ENCODE measurements around the gene FLYWCH1. TPM values are rescaled to one million over a fixed set of nuclear protein-coding genes. Genes with fewer than 3 reads are reported as not detected.

FLYWCH1 gene
- total and polyA plus RNA-seq, 9 of the 15 experiments (the other 6 are each of a cell fraction or from before 2014, with no cell fraction given): 0.18 to 33.6 (median 11.3) TPM

DNA sequence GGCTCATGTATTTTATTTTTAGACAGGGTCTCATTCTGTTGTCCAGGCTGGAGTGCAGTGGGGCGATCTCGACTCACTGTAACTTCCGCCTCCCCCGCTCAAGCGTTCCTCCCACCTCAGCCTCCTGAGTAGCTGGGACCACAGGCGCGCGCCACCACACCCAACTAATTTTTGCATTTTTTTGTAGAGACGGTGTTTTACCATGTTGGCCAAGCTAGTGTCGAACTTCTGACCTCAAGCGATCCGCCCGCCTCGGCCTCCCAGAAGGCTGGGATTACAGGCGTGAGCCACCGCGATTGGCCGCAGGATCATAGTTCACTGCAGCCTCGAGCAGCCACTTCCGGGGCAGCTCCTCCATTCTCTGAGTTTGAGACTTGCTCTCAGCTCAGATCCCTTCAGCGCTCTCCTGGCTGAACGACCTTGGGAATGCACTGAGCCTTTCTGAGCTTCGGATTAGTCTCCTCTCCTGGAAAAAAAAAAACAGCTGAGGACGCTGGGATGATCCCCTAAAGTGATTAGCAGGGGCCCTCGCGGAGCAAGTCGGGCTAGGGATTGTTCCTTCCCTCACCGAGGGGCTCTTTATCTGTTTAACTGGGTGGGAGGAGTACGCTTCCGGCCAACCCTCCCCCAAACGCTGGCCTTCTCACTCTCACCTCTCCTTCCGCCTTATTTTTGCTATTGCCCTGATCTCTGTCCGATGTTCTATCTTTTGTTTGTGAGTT is 69.6 kb downstream of the FLYWCH1 start (continued):
- TF ChIP-seq JUN (IDR thresholded peaks at IDR 0.05; ENCODE audit: borderline replicate concordance, low read depth, low read length) (no peak), JUN (CRISPR knock-in tag; IDR thresholded peaks at IDR 0.05; ENCODE audit: borderline replicate concordance) (peak; percentile 50; the same call in 1 of the 2 replicates), FOSL1 (tag; conservative IDR thresholded peaks at IDR 0.05) (0 out of 2 replicates have a peak, but pooled peaks have one; percentile 13), EGR1 (conservative IDR thresholded peaks at IDR 0.05) (peak; percentile 79), ZNF584 (CRISPR knock-in tag; IDR thresholded peaks at IDR 0.05; ENCODE audit: low read depth) (peak; percentile 62; the same call in 1 of the 2 replicates), TBP (optimal IDR thresholded peaks at IDR 0.05; ENCODE audit: low read depth, low read length) (peak; percentile 9), ELF1 (tag; IDR thresholded peaks at IDR 0.05) (peak; percentile 71), ESRRA (IDR thresholded peaks at IDR 0.05; ENCODE audit: borderline replicate concordance, low read depth) (peak; percentile 43; the same call in 1 of the 2 replicates), TARDBP (IDR thresholded peaks at IDR 0.05) (no peak), EZH2 (IDR thresholded peaks at IDR 0.05; ENCODE audit: borderline replicate concordance, low read depth, low read length) (no peak), SP1 (CRISPR knock-in tag; IDR thresholded peaks at IDR 0.05) (peak; percentile 7), SIRT6 (IDR thresholded peaks at IDR 0.05; ENCODE audit: low read depth, low read length) (no peak), ARNT (IDR thresholded peaks at IDR 0.05) (peak in 1 of 2 experiments; percentile 60; a peak in 2 of 4 replicates), SRSF9 (IDR thresholded peaks at IDR 0.05; ENCODE audit: borderline replicate concordance, low read depth, low read length) (no peak), BMI1 (IDR thresholded peaks at IDR 0.05; ENCODE audit: low read length) (no peak), HLTF (IDR thresholded peaks at IDR 0.05) (peak; percentile 53), YY1 (IDR thresholded peaks at IDR 0.05; ENCODE audit: borderline replicate concordance in 1 of 3, control insufficient read depth in 1 of 3, extremely low read depth in 1 of 3, insufficient read depth in 3 of 3, insufficient read length in 1 of 3, insufficient replicate concordance in 2 of 3, low read depth in 1 of 3, low read length in 2 of 3) (peak in 1 of 3 experiments; percentile 61), ZNF263 (CRISPR knock-in tag; IDR thresholded peaks at IDR 0.05; ENCODE audit: borderline replicate concordance) (peak; percentile 11; the same call in 1 of the 2 replicates), JUND (IDR thresholded peaks at IDR 0.05; ENCODE audit: borderline replicate concordance, low read depth, low read length) (no peak), JUND (tag; IDR thresholded peaks at IDR 0.05; ENCODE audit: borderline replicate concordance, low read depth, low read length) (peak; percentile 54; the same call in 1 of the 3 replicates)
- TF ChIP-seq, protein P1, sequence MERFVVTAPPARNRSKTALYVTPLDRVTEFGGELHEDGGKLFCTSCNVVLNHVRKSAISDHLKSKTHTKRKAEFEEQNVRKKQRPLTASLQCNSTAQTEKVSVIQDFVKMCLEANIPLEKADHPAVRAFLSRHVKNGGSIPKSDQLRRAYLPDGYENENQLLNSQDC (CRISPR knock-in tag; IDR thresholded peaks at IDR 0.05): no peak
- TF ChIP-seq, protein P2, sequence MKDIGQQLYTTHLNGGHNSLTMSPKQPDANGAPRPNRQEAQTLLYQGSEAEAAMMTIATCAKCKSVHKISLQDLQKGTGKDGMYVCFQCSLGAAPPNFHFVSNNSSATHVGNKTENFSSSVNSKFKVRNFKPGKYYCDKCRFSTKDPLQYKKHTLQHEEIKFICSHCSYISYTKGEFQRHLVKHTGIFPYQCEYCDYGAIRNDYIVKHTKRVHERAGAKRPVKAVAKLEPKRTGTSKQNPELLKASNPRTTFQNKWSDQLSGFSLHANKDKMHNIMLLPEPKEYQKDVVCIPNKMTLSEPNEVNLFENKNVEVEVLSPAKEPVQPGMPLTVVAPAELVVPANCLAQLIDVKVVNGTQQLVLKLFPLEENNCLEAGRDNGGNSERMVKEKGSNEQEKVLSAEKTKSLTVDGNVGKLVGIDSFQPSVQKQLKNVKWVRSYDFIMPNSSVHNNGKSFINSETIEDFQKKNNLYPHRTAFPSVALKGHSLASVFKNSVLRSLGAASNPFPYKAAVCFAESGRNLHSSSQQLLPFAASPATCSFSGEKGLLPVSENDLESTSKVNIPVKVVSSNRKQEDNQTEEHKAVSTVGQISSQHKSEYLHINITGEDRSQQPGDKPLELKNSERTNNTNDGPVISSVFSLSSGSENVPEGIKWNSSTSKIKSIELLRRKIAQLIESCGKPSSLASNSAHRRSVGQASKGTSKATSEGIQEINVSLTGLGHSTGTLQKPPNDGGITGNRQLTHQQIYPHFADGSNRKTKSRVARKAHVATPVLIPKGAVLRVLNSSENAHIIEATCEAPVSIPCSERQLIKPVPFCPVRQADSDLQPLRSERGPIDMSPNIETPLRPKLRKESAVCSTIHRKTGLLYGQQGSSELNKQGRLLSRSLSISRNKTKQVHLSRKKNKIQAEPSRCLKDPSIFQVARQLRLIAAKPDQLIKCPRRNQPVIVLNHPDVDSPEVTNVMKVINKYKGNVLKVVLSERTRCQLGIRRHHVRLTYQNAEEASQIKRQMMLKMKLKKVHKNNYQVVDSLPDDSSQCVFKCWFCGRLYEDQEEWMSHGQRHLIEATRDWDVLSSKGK (CRISPR knock-in tag; IDR thresholded peaks at IDR 0.05): no peak
- TF ChIP-seq, protein P3, sequence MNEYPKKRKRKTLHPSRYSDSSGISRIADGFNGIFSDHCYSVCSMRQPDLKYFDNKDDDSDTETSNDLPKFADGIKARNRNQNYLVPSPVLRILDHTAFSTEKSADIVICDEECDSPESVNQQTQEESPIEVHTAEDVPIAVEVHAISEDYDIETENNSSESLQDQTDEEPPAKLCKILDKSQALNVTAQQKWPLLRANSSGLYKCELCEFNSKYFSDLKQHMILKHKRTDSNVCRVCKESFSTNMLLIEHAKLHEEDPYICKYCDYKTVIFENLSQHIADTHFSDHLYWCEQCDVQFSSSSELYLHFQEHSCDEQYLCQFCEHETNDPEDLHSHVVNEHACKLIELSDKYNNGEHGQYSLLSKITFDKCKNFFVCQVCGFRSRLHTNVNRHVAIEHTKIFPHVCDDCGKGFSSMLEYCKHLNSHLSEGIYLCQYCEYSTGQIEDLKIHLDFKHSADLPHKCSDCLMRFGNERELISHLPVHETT (CRISPR knock-in tag; conservative IDR thresholded peaks at IDR 0.05 in 1 of 2, IDR thresholded peaks at IDR 0.05 in 1 of 2): peak in 1 of 2 experiments; percentile 61; a peak in 1 of 4 replicates

All from K562 (cell line).